HEK293 (cell line): Measurements from ENCODE around the gene MMD.

ENCODE experiments used
- ATF2 ChIP-seq: fragments of 450-650 bp; formaldehyde crosslinking; IDR thresholded peaks from 2 replicates; pipeline ENCODE4 v1.5.1; 2016; ENCODE audit warnings: missing biosample characterization, missing genetic modification characterization, low read depth
- CTCF ChIP-seq: fragments of 450-650 bp; formaldehyde crosslinking; IDR thresholded peaks from 2 replicates; pipeline ENCODE4 v1.5.1; 2016; ENCODE audit warnings: missing biosample characterization, missing genetic modification characterization
- SP2 ChIP-seq: fragments of 450-650 bp; formaldehyde crosslinking; IDR thresholded peaks from 2 replicates; pipeline ENCODE4 v1.5.1; 2016; ENCODE audit warnings: missing biosample characterization, missing genetic modification characterization
- ZNF175 ChIP-seq: fragments of 450-650 bp; formaldehyde crosslinking; IDR thresholded peaks from 2 replicates; pipeline ENCODE4 v1.5.1; 2016; ENCODE audit warnings: missing biosample characterization, missing genetic modification characterization
- ZNF548 ChIP-seq: fragments of 450-650 bp; formaldehyde crosslinking; IDR thresholded peaks from 2 replicates; pipeline ENCODE4 v1.5.1; 2016; ENCODE audit warnings: missing biosample characterization, missing genetic modification characterization
- ZNF549 ChIP-seq: fragments of 450-650 bp; IDR thresholded peaks from 2 replicates; pipeline ENCODE4 v1.5.1; 2018; ENCODE audit warnings: missing biosample characterization, missing genetic modification characterization, mild to moderate bottlenecking, inconsistent platforms, moderate library complexity
- ZNF670 ChIP-seq: fragments of 450-650 bp; formaldehyde crosslinking; IDR thresholded peaks from 2 replicates; pipeline ENCODE4 v1.5.1; 2016; ENCODE audit warnings: missing biosample characterization, missing genetic modification characterization, low read depth

- TF ChIP-seq CTCF (tag by site-specific recombination), result no peak
- no peak for TF ChIP-seq SP2 (tag by site-specific recombination)
- TF ChIP-seq ATF2, result no peak
- TF ChIP-seq ZNF549, result no peak
- TF ChIP-seq ZNF175 (tag by site-specific recombination), result no peak
- no peak for TF ChIP-seq ZNF548 (tag by site-specific recombination)
- TF ChIP-seq ZNF670 (tag by site-specific recombination), result no peak
Observed at GRCh38 chr17:55410722-55411462, 10.7 kb downstream of the MMD start.
